Posterior vena cava (tissue), 2 donors: Measurements from ENCODE around the gene C16orf86. TPM values are rescaled to one million over a fixed set of nuclear protein-coding genes. Genes with fewer than 3 reads are reported as not detected.

ENCODE experiments used
- DNase-seq: peaks from one replicate; pipeline ENCODE4 v3.0.0-alpha.2; 2020; ENCODE audit warnings: low spot score
- intact Hi-C, 2 donors: fragments of 100-400 bp; cut with DNase I; formaldehyde crosslinking; loops; one replicate each; pipeline versions ENCODE4 v1.14.1 to v1.14.2; 2022 to 2023
- total RNA-seq, 2 donors: library from RNA; stranded (reverse); fragmentation: NEBNext Ultra II Directional; extraction: Animal tissue kit (Norgen Biotek cat#: 25700); gene quantifications; one replicate each; pipeline ENCODE4 v1.2.1, GENCODE V29; 2021
- donor health status: DM: yes; HTN: yes; CAD: no.
- donor health status: DM: yes; HTN: yes; CAD: no.

C16orf86 gene
- total RNA-seq, 2 donors from 2014 or later, result 2.7 to 4.8 TPM

GRCh38 chr16:67710607-67711006, 44.0 kb downstream of the C16orf86 start:
- intact Hi-C loops, result no loop called here
- DNase-seq, result no peak

- intact Hi-C loops, result no loop called here
- no peak for DNase-seq
Measured at GRCh38 chr16:67713647-67714273, 47.1 kb downstream of the C16orf86 start.

- DNase-seq, result no peak
- intact Hi-C loops, result no loop called here
Measured at GRCh38 chr16:67714522-67714921, 47.9 kb downstream of the C16orf86 start.

- intact Hi-C loops, result no loop called here
- DNase-seq, result no peak
Measured at GRCh38 chr16:67716097-67716496, 49.5 kb downstream of the C16orf86 start.

Other genes with a start within 250 kb of the C16orf86 start
- 1 to 10 TPM in 1 of 2 donors, under 1 TPM in 1; 0.43 to 3.2 TPM for gene HSD11B2, start 235.7 kb upstream of the C16orf86 start, total RNA-seq
- 10 to 100 TPM; 56.7 to 73.4 TPM for gene ATP6V0D1, start 185.7 kb upstream of the C16orf86 start, total RNA-seq
- gene AGRP, start 183.3 kb upstream of the C16orf86 start, total RNA-seq, result not detected
- 100 to 1,000 TPM in 1 of 2 donors, 10 to 100 TPM in 1; 92.5 to 123 TPM for gene RIPOR1, start 138.0 kb upstream of the C16orf86 start, total RNA-seq
- 10 to 100 TPM; 27.6 to 27.8 TPM for gene CTCF, start 104.3 kb upstream of the C16orf86 start, total RNA-seq
- gene CARMIL2, start 21.7 kb upstream of the C16orf86 start, total RNA-seq, result 1 to 10 TPM in 1 of 2 donors, under 1 TPM in 1; 0.67 to 1.8 TPM
- gene ACD, start 6.6 kb upstream of the C16orf86 start, total RNA-seq, result 10 to 100 TPM; 13.3 to 16.0 TPM
- 1 to 10 TPM; 2.9 to 4.6 TPM for gene PARD6A, start 5.9 kb upstream of the C16orf86 start, total RNA-seq
- gene ENKD1, start 64 bp upstream of the C16orf86 start, total RNA-seq, result 10 to 100 TPM; 12.2 to 12.6 TPM
- gene GFOD2, start 52.5 kb downstream of the C16orf86 start, total RNA-seq, result 10 to 100 TPM; 14.2 to 14.5 TPM
- 10 to 100 TPM; 11.8 to 13.8 TPM for gene RANBP10, start 139.7 kb downstream of the C16orf86 start, total RNA-seq
- under 1 TPM; 0.37 to 0.52 TPM for gene TSNAXIP1, start 140.1 kb downstream of the C16orf86 start, total RNA-seq
- gene THAP11, start 175.5 kb downstream of the C16orf86 start, total RNA-seq, result 10 to 100 TPM; 24.9 to 26.1 TPM
- gene NUTF2, start 180.1 kb downstream of the C16orf86 start, total RNA-seq, result 10 to 100 TPM; 81.7 to 99.1 TPM
- gene CENPT, start 180.9 kb downstream of the C16orf86 start, total RNA-seq, result 10 to 100 TPM; 38.7 to 40.3 TPM
- gene EDC4, start 206.2 kb downstream of the C16orf86 start, total RNA-seq, result 10 to 100 TPM; 37.4 to 43.1 TPM
- not detected for gene NRN1L, start 218.1 kb downstream of the C16orf86 start, total RNA-seq
- gene PSKH1, start 226.4 kb downstream of the C16orf86 start, total RNA-seq, result 10 to 100 TPM; 25.7 to 27.0 TPM